ENCODE results near the gene SMIM23.

DNA sequence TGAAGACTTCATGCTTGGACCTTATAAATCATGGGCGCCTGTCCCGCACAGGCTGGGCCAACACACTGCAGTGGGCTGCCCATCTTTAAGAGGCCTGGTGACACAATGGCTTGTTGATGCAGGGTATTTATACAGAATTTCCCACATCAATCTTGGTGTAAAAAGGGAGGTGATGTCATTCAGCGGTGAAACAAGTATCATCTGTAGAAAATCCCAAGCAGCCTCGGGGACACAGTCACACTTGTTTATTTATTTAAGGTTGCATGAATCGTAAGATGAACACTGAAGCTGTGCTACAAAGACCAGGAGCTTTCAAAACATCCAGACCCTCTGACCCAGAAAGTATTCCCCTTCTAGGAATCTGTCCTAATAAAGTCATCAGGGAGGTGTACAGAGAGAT is 40.5 kb downstream of the SMIM23 start:
- TF ChIP-seq, protein P1, sequence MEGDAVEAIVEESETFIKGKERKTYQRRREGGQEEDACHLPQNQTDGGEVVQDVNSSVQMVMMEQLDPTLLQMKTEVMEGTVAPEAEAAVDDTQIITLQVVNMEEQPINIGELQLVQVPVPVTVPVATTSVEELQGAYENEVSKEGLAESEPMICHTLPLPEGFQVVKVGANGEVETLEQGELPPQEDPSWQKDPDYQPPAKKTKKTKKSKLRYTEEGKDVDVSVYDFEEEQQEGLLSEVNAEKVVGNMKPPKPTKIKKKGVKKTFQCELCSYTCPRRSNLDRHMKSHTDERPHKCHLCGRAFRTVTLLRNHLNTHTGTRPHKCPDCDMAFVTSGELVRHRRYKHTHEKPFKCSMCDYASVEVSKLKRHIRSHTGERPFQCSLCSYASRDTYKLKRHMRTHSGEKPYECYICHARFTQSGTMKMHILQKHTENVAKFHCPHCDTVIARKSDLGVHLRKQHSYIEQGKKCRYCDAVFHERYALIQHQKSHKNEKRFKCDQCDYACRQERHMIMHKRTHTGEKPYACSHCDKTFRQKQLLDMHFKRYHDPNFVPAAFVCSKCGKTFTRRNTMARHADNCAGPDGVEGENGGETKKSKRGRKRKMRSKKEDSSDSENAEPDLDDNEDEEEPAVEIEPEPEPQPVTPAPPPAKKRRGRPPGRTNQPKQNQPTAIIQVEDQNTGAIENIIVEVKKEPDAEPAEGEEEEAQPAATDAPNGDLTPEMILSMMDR (IDR thresholded peaks at IDR 0.05) = no peak
- TF ChIP-seq EZH2 (IDR thresholded peaks at IDR 0.05) = no peak
- TF ChIP-seq EZH2phosphoT487 (IDR thresholded peaks at IDR 0.05) = no peak

All from neural progenitor cell (in vitro differentiated cells).